GM19193 (cell line): ENCODE results near the gene BBS9.

Source experiments
- POLR2A ChIP-seq: IDR thresholded peaks from 4 replicates; pipeline ENCODE4 v1.6.1; 2011; ENCODE audit not compliant: insufficient read depth, insufficient read length; ENCODE audit errors: extremely low read depth

Gene BBS9

DNA sequence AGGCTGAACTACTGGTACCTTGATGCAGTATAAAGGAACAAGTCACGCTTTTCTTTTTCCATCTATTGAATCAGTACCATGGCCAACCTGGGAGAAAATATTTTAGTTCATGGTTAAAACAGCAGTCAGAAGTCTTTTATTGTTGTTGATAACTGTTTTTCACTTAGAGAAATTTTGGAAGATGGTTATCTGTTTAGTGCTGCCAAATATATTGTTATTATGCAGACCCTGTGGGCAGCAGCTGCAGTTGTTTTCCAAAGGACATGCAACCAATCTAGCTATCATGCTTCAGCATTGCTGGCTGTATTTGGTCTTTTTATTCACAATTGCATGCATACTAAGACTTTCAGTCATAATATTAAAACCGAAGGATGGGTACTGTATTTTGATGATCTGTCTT, 169.5 kb downstream of the BBS9 start:
- TF ChIP-seq POLR2A, result no peak

DNA sequence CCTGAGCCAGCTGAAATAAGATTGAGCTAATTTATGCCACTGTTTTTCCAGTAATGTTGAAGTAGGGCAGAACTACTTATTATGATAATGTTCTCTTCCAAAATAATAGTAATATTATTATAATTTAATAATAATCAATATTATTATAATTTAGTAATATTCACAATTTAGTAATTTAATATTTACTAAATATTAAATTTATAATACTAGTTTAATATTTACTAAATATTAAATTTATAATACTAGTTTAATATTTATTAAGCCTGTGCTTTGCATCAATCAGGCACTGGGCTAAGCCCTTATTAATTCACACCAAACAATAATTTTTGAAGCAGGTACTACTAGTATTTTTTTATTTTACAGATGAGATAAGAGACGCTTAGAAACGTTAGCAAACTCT, 170.1 kb downstream of the BBS9 start:
- TF ChIP-seq POLR2A, result no peak

DNA sequence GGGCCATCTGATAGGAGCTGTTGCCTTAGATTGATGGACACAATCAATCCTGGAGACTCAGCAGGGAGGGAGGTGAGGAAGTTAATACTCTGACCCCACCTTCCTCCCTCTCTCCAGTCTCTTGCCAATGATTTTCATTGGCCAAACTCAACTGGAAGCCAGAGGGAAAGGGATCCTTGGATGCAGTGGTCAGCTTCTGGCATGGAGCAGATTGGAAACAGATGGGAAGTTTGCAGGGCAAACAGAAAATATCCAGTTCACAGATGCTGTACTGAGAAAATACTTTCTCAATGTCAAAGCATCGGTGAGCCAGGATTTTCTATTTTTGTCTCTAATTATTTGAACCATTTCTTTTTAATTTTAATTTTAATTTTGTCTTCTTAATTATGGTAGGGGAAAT, 170.8 kb downstream of the BBS9 start:
- TF ChIP-seq POLR2A, result no peak

DNA sequence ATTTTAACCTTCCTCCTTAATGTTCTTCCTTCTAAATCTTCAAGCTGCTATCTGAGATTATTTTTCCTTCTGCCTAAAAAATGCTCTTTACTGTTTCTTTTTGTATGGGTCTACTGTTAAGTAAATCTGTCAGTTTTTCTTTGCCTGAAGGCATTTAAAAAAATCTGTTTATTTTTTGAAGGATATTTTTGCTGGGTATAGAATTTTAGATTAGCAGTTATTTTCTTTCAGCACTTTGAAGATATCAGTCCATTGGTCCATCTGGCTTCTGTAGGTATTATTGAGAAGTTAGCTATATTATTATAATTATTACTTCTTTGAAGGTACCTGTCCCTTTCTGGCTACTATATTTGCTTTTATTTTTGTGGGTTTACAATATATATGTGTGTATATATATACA, 171.4 kb downstream of the BBS9 start:
- no peak for TF ChIP-seq POLR2A

DNA sequence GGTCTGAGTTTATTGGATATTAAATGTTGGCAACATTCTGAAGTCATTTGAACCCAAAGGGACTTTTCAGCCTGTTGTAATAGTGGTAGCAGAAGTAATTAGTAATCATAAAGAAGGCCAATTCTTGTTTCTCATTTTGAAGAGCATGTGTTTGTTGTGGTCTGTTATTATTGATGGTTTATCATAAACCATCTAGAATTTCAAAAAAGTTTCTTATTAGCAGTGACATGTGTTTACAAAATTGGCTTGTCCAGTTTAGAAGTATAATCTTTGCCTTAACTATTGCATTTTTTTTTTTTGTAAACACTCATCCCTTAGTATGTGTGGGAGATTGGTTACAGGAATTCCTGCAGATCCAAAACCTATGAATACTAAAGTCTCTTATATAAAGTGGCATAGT, 177.8 kb downstream of the BBS9 start:
- TF ChIP-seq POLR2A, result no peak

DNA sequence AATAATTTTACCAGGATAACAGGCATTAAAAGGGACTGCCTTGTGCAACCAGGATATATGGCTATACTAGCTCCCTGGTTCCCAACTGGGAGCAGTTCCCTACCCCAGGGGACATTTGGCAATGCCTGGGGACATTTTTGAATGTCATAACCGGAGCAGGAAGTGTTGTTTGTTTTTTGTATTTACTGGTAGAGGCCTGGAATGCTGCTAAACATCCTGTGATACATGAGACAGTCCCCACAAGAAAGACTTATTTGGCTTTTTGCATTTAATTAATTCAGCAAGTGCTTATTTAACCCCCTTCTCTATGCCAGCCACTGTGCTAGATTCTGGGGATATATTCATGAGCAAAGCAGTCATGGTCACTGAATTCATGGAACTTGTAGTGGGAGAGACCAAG, 181.2 kb downstream of the BBS9 start:
- TF ChIP-seq POLR2A, result no peak

DNA sequence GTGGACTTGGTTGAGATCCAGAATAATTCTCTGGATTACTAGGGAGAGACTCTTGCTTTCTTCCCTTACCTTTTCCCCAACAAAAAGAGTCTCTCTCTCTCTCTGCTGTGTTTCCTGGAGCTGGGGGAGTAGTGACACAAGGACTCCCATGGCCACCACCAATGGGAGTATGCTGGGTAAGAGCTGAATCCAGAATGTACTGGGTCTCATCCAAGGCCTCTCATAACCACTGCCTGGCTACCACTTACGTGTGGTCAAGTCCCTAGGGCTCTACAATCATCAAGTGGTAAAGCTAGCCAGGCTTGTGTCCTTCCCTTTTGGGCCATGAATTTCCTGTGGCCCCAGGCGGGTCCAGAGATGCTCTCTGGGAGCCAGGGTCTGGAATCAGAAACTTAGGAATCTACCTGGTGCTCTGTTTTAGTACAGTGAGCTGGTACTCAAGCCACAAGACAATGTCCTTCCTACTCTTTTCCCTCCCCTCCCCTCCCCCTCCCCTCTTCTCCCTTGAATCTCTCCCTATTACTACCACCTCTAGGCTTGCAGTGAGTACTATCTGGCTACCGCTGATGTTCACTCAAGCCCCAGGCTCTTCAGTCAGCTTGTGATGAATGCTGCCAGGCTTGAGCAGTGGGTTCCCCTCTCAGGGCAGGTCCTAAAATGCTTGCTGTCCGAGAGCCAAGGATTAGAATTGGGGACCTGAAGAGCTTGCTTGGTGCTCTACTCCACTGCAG, 196.6 kb downstream of the BBS9 start:
- no peak for TF ChIP-seq POLR2A

DNA sequence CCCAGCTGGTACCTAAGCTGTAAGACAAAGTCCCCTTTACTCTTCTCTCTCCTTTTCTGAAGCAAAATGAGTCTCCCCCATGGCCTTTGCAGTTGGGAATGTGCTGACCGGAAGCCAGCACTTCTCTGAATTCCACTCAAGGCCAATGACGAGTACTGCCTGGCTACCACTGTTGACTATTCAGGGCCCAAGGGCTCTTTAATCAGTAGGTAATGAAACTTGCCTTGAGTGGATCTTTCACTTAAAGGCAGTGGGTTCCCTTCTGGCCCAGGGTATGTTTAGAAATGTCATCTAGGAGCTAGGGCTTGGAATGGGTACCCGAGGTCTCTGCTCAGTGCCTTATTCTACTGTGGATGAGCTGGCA, 197.1 kb downstream of the BBS9 start:
- TF ChIP-seq POLR2A, result no peak

DNA sequence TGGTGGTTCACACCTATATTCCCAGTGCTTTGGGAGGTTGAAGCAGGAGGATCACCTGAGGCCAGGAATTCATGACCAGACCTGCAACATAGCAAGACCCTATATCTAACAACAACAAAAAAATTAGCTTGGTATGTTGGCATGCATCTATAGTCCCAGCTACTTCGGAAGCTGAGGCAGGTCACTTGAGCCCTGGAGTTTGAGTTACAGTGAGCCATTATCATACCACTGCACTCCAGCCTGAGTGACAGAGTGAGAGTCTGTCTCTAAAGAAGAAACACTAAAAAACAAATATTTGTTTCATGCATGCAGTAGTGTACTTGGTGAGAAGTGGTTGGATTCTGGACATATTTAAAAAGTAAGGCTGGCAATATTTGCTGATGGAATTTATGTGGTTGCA, 198.1 kb downstream of the BBS9 start:
- no peak for TF ChIP-seq POLR2A

DNA sequence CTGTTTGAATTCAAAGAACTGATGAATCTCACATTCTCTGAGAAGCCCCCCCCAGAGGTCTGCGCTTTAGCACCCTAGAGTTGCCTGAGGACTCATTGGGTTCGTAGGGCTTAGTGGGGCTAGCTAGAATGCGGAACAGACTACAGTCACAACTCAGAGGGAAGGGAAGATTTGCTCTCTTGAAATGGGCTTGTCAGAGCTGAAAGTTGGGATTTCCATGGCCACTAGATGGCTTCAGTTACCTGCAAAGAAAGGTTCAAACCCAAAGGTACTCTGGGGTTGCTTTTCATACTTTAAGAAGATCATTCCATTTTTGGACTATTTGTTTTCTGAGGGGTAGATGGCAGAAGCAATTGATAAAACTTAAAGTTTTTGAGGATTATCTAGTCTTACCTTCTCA, 205.0 kb downstream of the BBS9 start:
- no peak for TF ChIP-seq POLR2A

DNA sequence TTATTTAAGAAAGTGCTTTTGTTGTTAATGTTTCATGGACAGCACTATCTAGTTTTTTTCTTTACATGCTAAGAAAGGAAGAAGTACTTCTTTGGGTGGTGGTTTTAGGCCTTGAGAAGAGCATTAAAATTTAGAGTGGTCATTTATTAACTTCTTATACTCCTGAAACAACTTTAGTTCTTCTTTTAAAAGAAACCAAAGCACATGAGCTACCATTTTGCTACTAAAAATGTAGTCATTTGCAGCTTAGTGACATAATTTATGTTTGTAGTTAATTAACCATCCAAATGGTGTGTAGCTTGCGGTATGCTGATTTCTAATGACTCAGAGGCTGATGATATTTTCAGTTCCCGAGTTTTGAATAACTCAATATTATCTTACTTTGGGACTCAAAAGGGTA, 207.5 kb downstream of the BBS9 start:
- TF ChIP-seq POLR2A, result no peak

DNA sequence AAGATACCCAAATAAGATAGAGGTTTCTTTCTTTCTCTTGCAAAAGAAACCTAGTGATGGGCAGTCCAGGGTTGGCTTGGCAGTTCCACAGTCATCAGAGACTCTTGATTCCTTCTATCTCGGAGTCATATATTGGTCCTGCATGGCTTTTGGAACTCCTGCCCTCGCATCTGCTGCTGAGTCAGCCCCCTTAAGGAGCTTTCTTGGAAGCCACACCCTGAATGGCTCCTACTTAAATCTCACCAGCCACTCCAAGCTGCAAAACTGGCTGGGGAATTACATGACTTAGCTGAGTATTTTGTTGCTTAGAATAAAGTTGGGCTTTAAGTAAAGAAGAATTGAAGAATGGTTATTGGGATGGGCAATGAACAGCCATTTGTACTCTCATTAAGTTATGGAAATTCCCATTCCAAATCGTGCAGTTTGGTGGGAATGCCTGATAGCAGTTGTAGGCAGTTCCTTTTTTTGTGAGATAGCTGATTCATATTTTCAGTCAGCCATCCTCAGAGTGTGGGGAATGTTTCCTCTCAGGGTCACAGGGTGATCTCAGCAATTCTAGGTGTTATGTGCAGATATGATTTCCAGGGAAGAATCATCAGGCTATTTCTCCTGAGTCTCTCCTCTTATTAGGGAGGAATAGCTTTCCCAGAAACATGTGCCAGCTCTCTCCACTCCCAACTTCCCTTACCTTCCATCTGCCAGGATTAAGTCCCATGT, 209.9 kb downstream of the BBS9 start:
- no peak for TF ChIP-seq POLR2A

DNA sequence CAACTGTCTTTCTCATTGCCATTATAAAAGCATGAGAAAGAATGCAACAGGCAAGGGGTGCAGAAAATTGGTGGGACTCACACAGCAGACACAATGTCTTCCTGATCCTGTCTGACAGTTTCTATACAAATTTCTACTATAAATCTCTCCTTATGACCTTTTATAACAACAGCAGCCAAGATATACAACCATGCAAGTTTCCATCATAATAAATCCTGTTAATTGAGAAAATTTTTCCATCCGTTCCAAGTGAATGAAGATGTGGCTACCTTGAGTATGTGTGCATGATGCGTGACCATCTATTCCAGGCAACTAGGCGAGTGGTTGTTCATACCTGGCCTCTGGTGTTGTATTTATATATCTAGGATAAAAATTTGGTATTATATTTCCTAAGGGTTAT, 216.7 kb downstream of the BBS9 start:
- no peak for TF ChIP-seq POLR2A

DNA sequence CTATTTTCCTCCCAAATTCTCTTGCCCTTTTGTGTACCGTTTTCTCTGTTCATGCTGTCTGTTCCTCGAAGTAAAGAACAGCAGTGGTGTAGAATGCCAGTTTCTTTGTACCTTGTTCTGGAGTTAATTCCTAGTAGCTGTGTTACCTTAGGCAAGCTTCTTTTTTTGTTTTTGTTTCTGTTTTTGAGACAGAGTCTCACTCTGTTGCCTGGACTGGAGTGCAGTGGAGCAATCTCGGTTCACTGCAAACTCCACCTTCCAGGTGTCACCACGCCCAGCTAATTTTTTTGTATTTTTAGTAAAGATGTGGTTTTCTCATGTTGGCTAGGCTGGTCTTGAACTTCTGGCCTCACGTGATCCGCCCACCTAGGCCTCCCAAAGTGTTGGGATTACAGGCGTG, 221.2 kb downstream of the BBS9 start:
- TF ChIP-seq POLR2A, result no peak

DNA sequence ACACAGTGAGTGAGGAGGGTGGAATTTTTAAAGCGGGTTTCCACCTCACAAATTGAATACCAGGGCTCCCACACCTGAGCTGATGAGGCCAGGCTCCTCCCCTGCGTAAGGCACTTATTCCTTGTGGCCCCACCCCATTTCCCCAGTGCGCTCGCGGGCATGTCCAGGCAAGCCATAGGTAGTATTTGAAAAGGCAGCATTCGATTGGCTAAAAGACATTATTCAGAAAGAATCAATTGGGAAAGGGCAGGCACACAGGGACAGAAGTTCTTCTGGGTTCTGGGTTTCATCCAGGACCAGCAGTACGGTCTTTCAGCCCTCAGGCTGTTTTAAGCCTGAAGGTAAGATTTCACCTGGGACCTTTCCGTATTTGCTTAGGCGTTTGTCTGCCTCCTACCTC, 222.3 kb downstream of the BBS9 start:
- no peak for TF ChIP-seq POLR2A

DNA sequence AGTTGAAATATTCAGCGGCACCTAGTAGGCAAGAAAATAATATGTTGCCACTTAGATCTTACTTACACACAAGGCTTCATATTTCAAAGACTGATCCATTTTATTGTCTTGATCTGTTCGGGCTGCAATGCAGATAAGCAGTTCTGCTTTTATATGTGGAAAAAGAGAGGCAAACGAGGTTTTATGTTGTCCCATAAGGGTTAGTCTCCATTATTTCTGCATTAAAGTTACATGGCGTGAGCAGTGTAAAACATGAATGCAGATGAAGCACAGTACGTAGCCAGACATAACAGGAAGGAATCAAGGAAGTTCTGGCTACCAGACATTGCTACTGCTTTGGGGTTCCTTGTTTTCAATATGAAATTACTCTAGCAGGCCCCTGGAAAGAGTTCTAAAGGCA, 224.8 kb downstream of the BBS9 start:
- no peak for TF ChIP-seq POLR2A
